VCaP (cell line): ENCODE measurements around the gene OR6K6.

Experiments used
- H3K27ac ChIP-seq: fragments of 450-650 bp; 2 replicates; pipeline ENCODE4 v1.5.1; 2017
- CTCF ChIP-seq: fragments of 450-650 bp; conservative IDR thresholded peaks from 2 replicates; pipeline ENCODE4 v1.5.1; 2017; ENCODE audit warnings: mild to moderate bottlenecking, moderate library complexity

OR6K6 gene

GRCh38 chr1:158771950-158772866 lies 17.7 kb downstream of the OR6K6 start, which contains the start of gene OR6N1:
Gene OR6N1 (minus strand): TSS chr1:158772195. CDS start chr1:158766682, 5,513 bp downstream.
- H3K27ac ChIP-seq, result no peak within 1 kb of the TSS
- TF ChIP-seq CTCF, result no peak

GRCh38 chr1:158781104-158781503 lies 26.6 kb downstream of the OR6K6 start, which contains the start of gene OR6N2:
Gene OR6N2 (minus strand): TSS chr1:158781204. CDS start chr1:158777635, 3,569 bp downstream.
- no peak for TF ChIP-seq CTCF
- H3K27ac ChIP-seq, result no peak within 1 kb of the TSS

- TF ChIP-seq CTCF, result no peak
Measured at GRCh38 chr1:158793604-158794003, 39.1 kb downstream of the OR6K6 start.

GRCh38 chr1:158794247-158794646 lies 39.7 kb downstream of the OR6K6 start:
- H3K27ac ChIP-seq, result no peak overlapping the region
- TF ChIP-seq CTCF, result no peak

More at GRCh38 chr1:158793604-158794003, 39.1 kb downstream of the OR6K6 start:
- H3K27ac ChIP-seq, result no peak overlapping the region

GRCh38 chr1:158798531-158798930 lies 44.0 kb downstream of the OR6K6 start:
- peak; percentile 53; the same call in 1 of the 2 replicates for TF ChIP-seq CTCF
- no peak overlapping the region for H3K27ac ChIP-seq

- no peak for TF ChIP-seq CTCF
- no peak overlapping the region for H3K27ac ChIP-seq
Measured at GRCh38 chr1:158799689-158800088, 45.2 kb downstream of the OR6K6 start.

GRCh38 chr1:158800526-158800925 lies 46.0 kb downstream of the OR6K6 start:
- no peak for TF ChIP-seq CTCF
- H3K27ac ChIP-seq, result no peak overlapping the region
